GM12872 (cell line): ENCODE measurements around the gene MRPL22.

Experiments used
- TF ChIP-seq, protein P1 (sequence below): IDR thresholded peaks from 3 replicates; pipeline ENCODE4 v1.5.1; 2011; ENCODE audit warnings: low read depth, mild to moderate bottlenecking, low read length, moderate library complexity; ENCODE audit not compliant: insufficient read depth

Gene MRPL22

DNA sequence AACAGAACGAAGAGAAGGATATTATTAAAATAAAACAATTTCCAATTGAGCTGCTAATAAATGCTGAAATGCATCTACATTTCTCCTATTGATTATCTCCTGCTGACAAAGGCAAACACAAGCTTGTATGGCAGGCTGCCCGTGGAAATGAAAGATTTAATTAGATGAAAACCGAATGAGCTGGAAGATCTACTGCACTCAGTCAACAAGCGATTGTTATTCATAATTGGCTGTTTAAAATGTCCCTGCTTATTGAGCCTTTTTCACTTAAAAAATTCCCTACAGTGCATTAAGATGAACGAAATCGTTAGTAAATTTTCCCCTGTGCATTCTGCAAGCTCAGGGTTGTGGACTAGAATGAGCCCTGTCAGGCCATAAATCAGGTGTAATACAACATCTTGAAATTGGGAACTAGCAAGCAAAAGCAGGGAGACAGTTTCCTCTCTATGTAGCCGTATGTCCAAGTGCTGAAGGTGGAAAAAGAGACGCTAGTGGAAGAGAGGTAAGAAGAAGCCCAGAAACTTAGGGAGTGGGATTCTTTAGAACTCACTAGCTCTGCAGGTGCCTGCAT, 44.2 kb downstream of the MRPL22 start:
- TF ChIP-seq, protein P1, sequence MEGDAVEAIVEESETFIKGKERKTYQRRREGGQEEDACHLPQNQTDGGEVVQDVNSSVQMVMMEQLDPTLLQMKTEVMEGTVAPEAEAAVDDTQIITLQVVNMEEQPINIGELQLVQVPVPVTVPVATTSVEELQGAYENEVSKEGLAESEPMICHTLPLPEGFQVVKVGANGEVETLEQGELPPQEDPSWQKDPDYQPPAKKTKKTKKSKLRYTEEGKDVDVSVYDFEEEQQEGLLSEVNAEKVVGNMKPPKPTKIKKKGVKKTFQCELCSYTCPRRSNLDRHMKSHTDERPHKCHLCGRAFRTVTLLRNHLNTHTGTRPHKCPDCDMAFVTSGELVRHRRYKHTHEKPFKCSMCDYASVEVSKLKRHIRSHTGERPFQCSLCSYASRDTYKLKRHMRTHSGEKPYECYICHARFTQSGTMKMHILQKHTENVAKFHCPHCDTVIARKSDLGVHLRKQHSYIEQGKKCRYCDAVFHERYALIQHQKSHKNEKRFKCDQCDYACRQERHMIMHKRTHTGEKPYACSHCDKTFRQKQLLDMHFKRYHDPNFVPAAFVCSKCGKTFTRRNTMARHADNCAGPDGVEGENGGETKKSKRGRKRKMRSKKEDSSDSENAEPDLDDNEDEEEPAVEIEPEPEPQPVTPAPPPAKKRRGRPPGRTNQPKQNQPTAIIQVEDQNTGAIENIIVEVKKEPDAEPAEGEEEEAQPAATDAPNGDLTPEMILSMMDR, result no peak

DNA sequence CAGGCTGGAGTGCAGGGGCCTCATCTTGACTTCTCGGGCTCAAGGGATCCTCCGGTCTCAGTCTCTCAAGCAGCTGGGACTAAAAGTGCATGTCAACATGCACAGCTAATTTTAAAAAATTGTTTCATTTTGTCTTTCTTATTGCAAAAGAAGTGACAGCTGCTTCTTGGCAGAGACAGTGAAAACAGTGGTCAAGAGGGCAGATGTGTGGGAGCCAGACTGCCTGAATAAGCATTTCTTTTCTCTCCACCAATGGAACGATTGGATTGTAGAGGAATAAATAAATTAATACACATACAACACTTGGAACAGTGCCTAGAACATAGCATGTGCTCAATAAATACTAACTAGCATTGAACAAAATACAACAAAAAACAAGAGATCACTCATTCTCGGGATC, 45.3 kb downstream of the MRPL22 start:
- TF ChIP-seq, protein P1, result no peak

DNA sequence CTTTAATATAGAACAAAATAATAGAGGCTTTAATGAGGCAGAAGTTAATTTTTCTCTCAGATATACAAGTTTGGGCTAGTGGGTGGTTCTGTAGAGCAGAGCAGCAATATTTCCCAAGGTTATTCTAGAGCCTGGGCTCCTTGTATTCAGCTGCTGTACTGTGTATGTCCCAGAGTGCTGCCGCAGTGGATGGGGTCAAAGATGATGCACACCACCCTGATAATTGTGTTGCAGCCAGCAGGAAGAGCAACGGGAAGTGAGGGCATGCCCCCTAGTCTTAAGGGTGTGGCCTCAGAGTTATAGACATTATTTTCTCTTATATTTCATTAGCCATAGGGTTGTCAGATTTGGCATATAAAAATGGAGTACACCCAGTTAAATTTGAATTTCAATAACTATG, 48.8 kb downstream of the MRPL22 start:
- TF ChIP-seq, protein P1, result no peak

DNA sequence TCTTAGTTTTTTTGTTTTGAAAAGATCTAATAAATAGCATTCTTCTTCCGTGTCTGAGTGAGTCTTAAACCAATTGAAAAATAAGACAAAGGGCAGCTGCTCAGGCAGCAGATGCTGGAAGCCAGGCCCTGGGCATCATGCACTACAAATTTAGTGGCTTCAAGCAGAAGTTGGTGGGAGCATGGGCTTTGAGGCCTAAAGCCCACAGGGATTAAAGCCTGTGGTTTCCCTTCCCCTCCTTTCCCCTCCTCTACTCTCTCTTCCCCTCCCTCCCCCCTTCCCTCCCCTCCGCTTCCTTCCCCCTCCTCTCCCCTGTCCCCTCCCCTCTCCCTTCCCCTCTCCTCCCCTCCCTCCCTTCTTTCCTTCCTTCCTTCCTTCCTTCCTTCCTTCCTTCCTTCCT, 52.6 kb downstream of the MRPL22 start:
- TF ChIP-seq, protein P1, result no peak

DNA sequence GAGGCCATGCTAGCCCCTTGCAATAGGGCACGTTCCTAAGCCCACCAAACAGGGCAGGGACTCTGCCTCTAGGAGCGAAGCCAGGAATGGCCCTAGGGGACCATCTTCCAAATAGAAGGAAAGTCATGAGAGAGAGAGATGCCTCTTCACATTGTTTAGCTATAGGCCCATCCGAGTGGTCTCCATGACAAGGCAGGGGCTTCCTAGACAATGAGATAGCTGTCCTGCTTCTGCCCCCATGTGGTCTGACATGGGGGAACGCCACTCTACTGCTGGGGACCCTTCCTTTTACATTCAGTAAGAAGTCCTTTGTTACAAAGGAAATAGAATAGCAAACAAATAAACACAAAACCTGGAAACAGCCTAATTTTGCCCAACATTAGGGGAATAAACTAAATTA, 54.8 kb downstream of the MRPL22 start:
- TF ChIP-seq, protein P1, result no peak

DNA sequence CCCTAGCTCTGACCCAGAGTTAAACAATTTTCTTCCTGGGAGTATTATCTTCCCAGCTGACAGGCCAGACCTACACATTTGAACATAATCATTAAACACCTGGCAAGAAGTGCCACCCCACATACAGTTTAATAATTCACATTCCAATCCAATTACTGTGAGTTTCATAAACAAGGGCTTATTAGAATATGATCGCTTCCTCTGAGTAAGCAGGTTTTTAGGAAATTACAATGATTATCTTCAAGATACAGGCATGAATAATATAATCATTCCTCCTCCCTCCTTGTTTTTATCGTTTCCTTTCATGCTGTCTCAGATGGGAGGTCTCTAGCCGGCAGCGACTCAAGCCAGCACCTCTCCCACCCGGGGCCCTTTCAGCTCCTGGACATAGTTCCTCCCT, 56.9 kb downstream of the MRPL22 start:
- TF ChIP-seq, protein P1, result no peak

DNA sequence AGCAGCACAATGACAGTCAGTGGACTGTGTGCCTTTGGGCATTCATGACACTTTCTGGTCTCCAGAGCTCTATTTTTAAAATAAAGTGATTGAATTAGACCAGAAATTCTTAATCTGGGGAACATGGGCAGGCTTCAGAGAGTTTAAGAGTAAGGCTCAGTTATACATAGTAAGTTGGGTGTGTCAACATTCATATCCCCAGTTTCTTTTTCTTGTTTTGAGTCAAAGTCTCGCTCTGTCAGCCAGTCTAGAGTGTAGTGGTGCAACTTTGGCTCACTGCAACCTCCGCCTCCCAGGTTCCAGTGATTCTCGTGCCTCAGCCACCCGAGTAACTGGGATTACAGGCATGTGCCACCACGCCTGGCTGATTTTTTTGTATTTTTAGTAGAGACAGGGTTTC, 59.0 kb downstream of the MRPL22 start:
- TF ChIP-seq, protein P1, result no peak
